ENCODE results near the gene GAS2L2.
"Not testable (repeated sequence)": the region's sequence is repeated elsewhere in the genome, so short reads cannot be mapped to it uniquely, and the experiment has no call there.

The GAS2L2 gene

DNA sequence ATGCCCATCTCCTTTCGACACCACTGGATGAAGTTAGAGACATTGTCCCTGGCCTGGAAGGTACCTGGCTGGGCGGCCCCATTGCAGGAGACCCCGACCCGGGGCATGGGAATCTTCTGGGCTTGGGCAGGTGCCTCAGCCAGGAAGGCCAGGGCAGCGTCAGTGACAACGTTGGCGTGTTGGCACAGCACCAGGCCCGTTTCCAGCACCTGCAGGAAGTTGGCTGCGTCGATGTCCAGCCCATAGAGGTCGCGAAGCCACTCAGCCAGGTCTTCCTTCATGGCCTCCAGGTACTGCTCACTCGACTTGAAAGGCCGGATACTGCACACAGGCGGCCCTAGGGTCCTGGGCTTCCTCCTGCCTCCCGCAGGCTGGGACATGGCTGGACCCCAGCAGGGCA, 568 bp downstream of the GAS2L2 start:
- no peaks in the 10 kb centered on the region for H3K36me3 ChIP-seq (ENCODE audit: insufficient read depth)
- H2AFZ ChIP-seq (ENCODE audit: low read depth) = no peak overlapping the region
- no peaks in the 10 kb centered on the region for H4K20me1 ChIP-seq (ENCODE audit: insufficient read depth)
- no peak overlapping the region for H3K27ac ChIP-seq
- TF ChIP-seq, protein P1, sequence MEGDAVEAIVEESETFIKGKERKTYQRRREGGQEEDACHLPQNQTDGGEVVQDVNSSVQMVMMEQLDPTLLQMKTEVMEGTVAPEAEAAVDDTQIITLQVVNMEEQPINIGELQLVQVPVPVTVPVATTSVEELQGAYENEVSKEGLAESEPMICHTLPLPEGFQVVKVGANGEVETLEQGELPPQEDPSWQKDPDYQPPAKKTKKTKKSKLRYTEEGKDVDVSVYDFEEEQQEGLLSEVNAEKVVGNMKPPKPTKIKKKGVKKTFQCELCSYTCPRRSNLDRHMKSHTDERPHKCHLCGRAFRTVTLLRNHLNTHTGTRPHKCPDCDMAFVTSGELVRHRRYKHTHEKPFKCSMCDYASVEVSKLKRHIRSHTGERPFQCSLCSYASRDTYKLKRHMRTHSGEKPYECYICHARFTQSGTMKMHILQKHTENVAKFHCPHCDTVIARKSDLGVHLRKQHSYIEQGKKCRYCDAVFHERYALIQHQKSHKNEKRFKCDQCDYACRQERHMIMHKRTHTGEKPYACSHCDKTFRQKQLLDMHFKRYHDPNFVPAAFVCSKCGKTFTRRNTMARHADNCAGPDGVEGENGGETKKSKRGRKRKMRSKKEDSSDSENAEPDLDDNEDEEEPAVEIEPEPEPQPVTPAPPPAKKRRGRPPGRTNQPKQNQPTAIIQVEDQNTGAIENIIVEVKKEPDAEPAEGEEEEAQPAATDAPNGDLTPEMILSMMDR (conservative IDR thresholded peaks at IDR 0.05; ENCODE audit: low read depth, low read length) = no peak
- no peaks in the 10 kb centered on the region for H3K4me1 ChIP-seq (ENCODE audit: low read depth, poor library complexity, severe bottlenecking)
- H3K4me2 ChIP-seq = no peak overlapping the region
- H3K79me2 ChIP-seq (ENCODE audit: insufficient read depth, low read depth) = no peaks in the 10 kb centered on the region
- no peak overlapping the region for H3K9ac ChIP-seq
- H3K4me3 ChIP-seq (IDR thresholded peaks at IDR 0.05; ENCODE audit: insufficient read depth, low read depth, low read length) = no peak overlapping the region
- no peaks in the 10 kb centered on the region; the same call in 1 of the 2 replicates for H3K27me3 ChIP-seq (ENCODE audit: insufficient read depth, low read depth)

- H3K36me3 ChIP-seq (ENCODE audit: insufficient read depth); H3K27me3 ChIP-seq (ENCODE audit: insufficient read depth, low read depth); H3K4me3 ChIP-seq (IDR thresholded peaks at IDR 0.05; ENCODE audit: insufficient read depth, low read depth, low read length); H3K9ac ChIP-seq; H2AFZ ChIP-seq (ENCODE audit: low read depth); H3K27ac ChIP-seq; H4K20me1 ChIP-seq (ENCODE audit: insufficient read depth); H3K4me1 ChIP-seq (ENCODE audit: low read depth, poor library complexity, severe bottlenecking); H3K4me2 ChIP-seq; H3K79me2 ChIP-seq (ENCODE audit: insufficient read depth, low read depth): not testable (repeated sequence)
Measured at GRCh38 chr17:35751541-35751940, 1.5 kb downstream of the GAS2L2 start.

GRCh38 chr17:35750526-35751395, 2.3 kb downstream of the GAS2L2 start:
- Histone ChIP-seq H3K4me2 (no peak overlapping the region), H3K27ac (no peak overlapping the region), H3K79me2 (ENCODE audit: insufficient read depth, low read depth) (no peaks in the 10 kb centered on the region), H3K27me3 (ENCODE audit: insufficient read depth, low read depth) (peaks cover 5% of the 10 kb centered on the region; the same call in 1 of the 2 replicates), H2AFZ (ENCODE audit: low read depth) (no peak overlapping the region), H4K20me1 (ENCODE audit: insufficient read depth) (no peaks in the 10 kb centered on the region), H3K36me3 (ENCODE audit: insufficient read depth) (no peaks in the 10 kb centered on the region), H3K9ac (no peak overlapping the region), H3K4me3 (IDR thresholded peaks at IDR 0.05; ENCODE audit: insufficient read depth, low read depth, low read length) (no peak overlapping the region), H3K4me1 (ENCODE audit: low read depth, poor library complexity, severe bottlenecking) (no peaks in the 10 kb centered on the region)
- TF ChIP-seq, protein P1 (conservative IDR thresholded peaks at IDR 0.05; ENCODE audit: low read depth, low read length) = no peak

DNA sequence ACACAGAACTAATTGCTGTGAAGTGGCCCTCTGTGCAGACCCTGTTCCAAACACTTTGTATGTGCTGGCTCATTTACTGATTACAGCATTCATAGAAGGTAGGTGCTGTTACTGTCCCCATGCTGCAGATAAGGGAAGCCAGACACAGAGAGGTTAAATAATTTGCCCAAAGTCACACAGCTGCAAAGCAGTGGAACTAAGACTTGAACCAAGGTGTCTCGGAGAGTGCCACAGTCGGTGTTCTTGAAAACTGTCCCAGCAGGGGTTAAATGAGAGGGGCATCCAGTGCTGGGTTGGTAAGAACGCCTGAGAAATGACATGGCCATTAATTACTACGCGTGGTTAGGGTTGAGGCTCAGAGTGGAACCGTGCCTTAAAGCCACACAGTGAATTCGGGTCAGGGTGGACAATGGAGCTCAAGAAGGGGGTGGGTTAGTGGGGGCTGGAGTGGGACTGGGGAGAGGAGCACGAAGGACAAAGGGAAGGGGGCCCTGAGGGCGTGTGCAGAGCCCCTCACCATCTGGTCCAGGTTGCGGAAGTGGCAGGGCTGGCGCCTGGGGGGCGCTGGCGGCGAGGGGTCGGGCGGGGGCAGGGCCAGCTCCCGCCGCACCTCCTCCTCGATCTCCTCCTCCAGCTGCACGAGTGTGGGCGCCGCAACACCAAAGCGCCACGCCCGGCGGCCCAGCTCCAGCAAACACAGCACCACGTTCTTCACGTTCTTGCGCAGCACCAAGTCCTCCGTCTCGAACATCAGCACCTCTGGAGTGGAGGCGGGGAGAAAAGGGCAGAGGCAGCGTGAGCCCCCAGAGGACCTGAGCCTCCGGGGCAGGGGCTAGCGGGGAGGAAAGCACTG, 3.3 kb downstream of the GAS2L2 start:
- peaks cover 11% of the 10 kb centered on the region; the same call in 1 of the 2 replicates for H3K27me3 ChIP-seq (ENCODE audit: insufficient read depth, low read depth)
- H3K4me1 ChIP-seq (ENCODE audit: low read depth, poor library complexity, severe bottlenecking) = no peaks in the 10 kb centered on the region
- H3K79me2 ChIP-seq (ENCODE audit: insufficient read depth, low read depth) = no peaks in the 10 kb centered on the region
- TF ChIP-seq, protein P1 (conservative IDR thresholded peaks at IDR 0.05; ENCODE audit: low read depth, low read length) = no peak
- H3K9ac ChIP-seq = no peak overlapping the region
- no peaks in the 10 kb centered on the region for H3K36me3 ChIP-seq (ENCODE audit: insufficient read depth)
- no peaks in the 10 kb centered on the region for H4K20me1 ChIP-seq (ENCODE audit: insufficient read depth)
- no peak overlapping the region for H3K4me2 ChIP-seq
- H3K4me3 ChIP-seq (IDR thresholded peaks at IDR 0.05; ENCODE audit: insufficient read depth, low read depth, low read length) = no peak overlapping the region
- no peak overlapping the region for H3K27ac ChIP-seq
- H2AFZ ChIP-seq (ENCODE audit: low read depth) = no peak overlapping the region
